H1 (cell line): Measurements from ENCODE around the gene DMAC2L.

ENCODE experiments used
- ASH2L ChIP-seq: fragments of 200-600, 300-600 bp; sonication (generic); IDR thresholded peaks from one replicate; pipeline ENCODE4 v1.7.1; 2017; ENCODE audit warnings: low read length
- CHD2 ChIP-seq: IDR thresholded peaks from 2 replicates; pipeline ENCODE4 v1.6.1; 2012; ENCODE audit warnings: low read length, improper control_type of control experiment
- EZH2 ChIP-seq: fragments of 200-600 bp; sonication (generic); IDR thresholded peaks from 2 replicates; pipeline ENCODE4 v1.7.1; 2012; ENCODE audit warnings: low read depth, mild to moderate bottlenecking, moderate library complexity, low read length, inconsistent platforms; ENCODE audit not compliant: severe bottlenecking
- JUND ChIP-seq: IDR thresholded peaks from 2 replicates; pipeline ENCODE4 v1.6.1; 2011; ENCODE audit warnings: mild to moderate bottlenecking, improper control_type of control experiment, low read length
- PHF8 ChIP-seq: fragments of 200-600 bp; sonication (generic); conservative IDR thresholded peaks from 2 replicates; pipeline ENCODE4 v1.7.1; 2012; ENCODE audit warnings: low read depth, mild to moderate bottlenecking, inconsistent platforms, low read length, moderate library complexity
- POLR2A ChIP-seq, 2 experiments: IDR thresholded peaks; 1 replicate in 1 of 2; 2 replicates in 1 of 2; pipeline ENCODE4 v1.6.1; 2011; ENCODE audit warnings: low read depth in 2 of 2, low read length in 2 of 2, mild to moderate bottlenecking in 2 of 2; ENCODE audit errors: control extremely low read depth in 1 of 2
- POLR2AphosphoS5 ChIP-seq: IDR thresholded peaks from 2 replicates; pipeline ENCODE4 v1.6.1; 2011; ENCODE audit warnings: low read depth, low read length
- SIN3A ChIP-seq, 2 experiments: IDR thresholded peaks in 1 of 2; conservative IDR thresholded peaks in 1 of 2; 2 replicates each; pipeline ENCODE4 v1.6.1; 2011 to 2012; ENCODE audit warnings: low read length in 2 of 2, improper control_type of control experiment in 1 of 2, low read depth in 1 of 2, mild to moderate bottlenecking in 1 of 2
- TAF1 ChIP-seq: IDR thresholded peaks from 2 replicates; pipeline ENCODE4 v1.6.1; 2011; ENCODE audit warnings: mild to moderate bottlenecking, low read depth, low read length
- TF ChIP-seq, protein P1 (sequence below), 3 experiments: IDR thresholded peaks; 1 replicate in 2 of 3; 2 replicates in 1 of 3; pipeline versions ENCODE4 v1.5.1 to v1.6.1; 2011; ENCODE audit warnings: low read length in 3 of 3, mild to moderate bottlenecking in 3 of 3, inconsistent platforms in 2 of 3, low read depth in 1 of 3, moderate library complexity in 1 of 3; ENCODE audit not compliant: insufficient read depth in 1 of 3; ENCODE audit errors: control extremely low read depth in 1 of 3

DNA sequence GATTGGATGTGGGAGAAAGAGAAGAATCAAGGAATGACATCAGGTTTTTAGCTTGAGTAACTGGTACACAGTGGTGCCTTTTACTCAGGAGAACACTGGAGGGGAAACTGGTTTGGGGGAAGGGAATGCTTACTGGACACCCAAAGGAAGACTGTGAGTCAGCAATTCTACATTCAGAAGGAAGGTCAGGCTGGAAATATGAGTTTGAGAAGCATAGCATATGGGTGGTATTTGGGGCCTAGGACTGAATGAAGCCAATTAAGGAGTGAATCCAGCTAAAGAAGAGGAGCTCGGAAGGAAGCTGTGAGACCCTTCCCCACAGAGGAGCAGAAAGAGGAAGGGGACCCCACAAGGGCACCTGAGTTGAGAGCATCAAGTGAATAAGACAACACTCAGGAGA lies 35.4 kb downstream of the DMAC2L start:
- TF ChIP-seq JUND (no peak), POLR2A (IDR thresholded peaks at IDR 0.05; ENCODE audit: control extremely low read depth in 1 of 2, low read depth in 2 of 2, low read length in 2 of 2) (no peak), PHF8 (no peak), EZH2 (no peak), TAF1 (no peak), CHD2 (no peak), SIN3A (conservative IDR thresholded peaks at IDR 0.05 in 1 of 2, IDR thresholded peaks at IDR 0.05 in 1 of 2; ENCODE audit: low read depth in 1 of 2, low read length in 2 of 2) (no peak), ASH2L (no peak), POLR2AphosphoS5 (no peak)
- TF ChIP-seq, protein P1, sequence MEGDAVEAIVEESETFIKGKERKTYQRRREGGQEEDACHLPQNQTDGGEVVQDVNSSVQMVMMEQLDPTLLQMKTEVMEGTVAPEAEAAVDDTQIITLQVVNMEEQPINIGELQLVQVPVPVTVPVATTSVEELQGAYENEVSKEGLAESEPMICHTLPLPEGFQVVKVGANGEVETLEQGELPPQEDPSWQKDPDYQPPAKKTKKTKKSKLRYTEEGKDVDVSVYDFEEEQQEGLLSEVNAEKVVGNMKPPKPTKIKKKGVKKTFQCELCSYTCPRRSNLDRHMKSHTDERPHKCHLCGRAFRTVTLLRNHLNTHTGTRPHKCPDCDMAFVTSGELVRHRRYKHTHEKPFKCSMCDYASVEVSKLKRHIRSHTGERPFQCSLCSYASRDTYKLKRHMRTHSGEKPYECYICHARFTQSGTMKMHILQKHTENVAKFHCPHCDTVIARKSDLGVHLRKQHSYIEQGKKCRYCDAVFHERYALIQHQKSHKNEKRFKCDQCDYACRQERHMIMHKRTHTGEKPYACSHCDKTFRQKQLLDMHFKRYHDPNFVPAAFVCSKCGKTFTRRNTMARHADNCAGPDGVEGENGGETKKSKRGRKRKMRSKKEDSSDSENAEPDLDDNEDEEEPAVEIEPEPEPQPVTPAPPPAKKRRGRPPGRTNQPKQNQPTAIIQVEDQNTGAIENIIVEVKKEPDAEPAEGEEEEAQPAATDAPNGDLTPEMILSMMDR (IDR thresholded peaks at IDR 0.05; ENCODE audit: control extremely low read depth in 1 of 3, insufficient read depth in 1 of 3, low read depth in 1 of 3, low read length in 3 of 3), result no peak
